ENCODE data around the gene KLF15. TPM values are rescaled to one million over a fixed set of nuclear protein-coding genes. Genes with fewer than 3 reads are reported as not detected.

The KLF15 gene
- total and polyA plus RNA-seq, 7 experiments from 2014 or later = 0.57 to 0.81 TPM; not detected in 5

DNA sequence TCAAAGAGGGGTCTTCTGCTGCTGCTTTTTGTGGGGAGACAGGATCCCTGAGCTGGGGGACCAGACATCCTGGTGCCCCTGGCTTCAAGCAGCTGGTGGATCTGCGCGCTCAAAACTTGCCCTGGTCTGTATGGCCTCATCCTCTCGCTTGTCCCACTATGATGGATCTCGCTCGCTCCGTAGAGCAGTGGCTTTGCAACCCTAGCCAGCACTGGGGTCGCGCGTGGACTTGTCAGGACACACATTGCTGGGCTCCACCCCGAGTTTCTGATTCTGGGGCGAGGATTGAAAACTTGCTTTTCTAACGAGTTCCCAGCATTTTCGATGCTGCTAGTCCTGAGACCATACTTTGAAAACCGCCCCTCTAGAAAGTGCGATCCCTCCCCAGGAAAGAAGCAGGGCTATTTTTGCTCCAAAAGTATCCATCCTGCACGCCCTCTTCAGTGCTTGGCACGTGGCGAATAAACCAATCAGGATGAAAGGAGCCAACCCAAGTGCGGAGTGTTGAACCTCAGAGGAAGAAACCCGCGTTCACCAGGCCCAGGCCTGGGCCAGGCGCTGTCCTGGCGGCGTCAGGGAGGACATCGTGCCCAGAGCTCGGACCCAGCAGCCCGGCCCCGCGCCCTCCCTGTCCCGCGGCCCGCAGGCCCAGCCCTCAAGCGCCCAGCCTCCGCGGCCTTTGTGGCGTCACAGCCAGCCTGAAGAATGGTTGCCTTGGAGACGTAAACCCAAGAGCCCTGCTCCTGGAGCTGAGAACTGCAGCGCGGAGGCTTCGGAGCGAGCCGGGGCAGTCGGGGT lies 37.2 kb upstream of the KLF15 start, which contains the start of gene CFAP100:
Gene CFAP100 (plus strand): TSS at position 731 of the 798 bp plus-strand sequence. CDS start 1,092 bp downstream, outside the sequence.
- no peak for ATAC-seq
- H3K27ac Mint-ChIP-seq = no peak within 1 kb of the TSS

DNA sequence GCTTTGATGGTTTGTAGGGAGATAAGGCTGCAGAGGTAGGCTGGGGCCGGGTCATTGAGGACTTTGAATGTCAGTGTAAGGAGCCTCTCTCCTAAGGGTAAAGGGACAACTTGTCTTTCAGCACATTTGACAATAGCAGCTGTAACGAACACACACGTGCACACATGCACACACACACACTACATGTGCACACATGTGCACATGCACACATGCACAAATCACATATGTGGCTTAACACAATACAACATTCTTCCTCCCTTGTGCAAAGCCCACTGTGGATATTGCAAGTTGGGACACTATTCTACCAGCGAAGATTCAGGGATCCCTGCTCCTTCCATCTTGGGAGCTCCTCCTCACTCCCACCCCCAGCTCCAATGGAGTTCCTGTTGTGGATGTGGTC lies 36.4 kb upstream of the KLF15 start:
- H3K36me3 ChIP-seq (ENCODE audit: control insufficient read depth in 2 of 3, insufficient read depth in 3 of 3, low read length in 3 of 3) = no peaks in the 10 kb centered on the region
- no peaks in the 10 kb centered on the region for H3K27me3 ChIP-seq (ENCODE audit: control insufficient read depth in 2 of 2, insufficient read depth in 2 of 2, low read length in 2 of 2)
- H3K9me3 ChIP-seq (ENCODE audit: control insufficient read depth in 2 of 3, low read length in 3 of 3) = no peaks in the 10 kb centered on the region
- intact Hi-C loops (cut with micrococcal nuclease) = no loop called here
- Mint-ChIP-seq H3K36me3 (no peaks in the 10 kb centered on the region), H3K4me1 (peaks cover 0 to 9% (median 5%) of the 10 kb centered on the region in 7 donors), H3K27me3 (peaks cover 52 to 62% (median 55%) of the 10 kb centered on the region in 5 donors), H3K27ac (no peak overlapping the region), H3K4me3 (no peak overlapping the region), H3K9me3 (no peaks in the 10 kb centered on the region)
- CTCF ChIA-PET = no interaction called here
- ATAC-seq (no peak), DNase-seq (no peak)
- H3K4me3 ChIP-seq (ENCODE audit: low read length) = no peak overlapping the region
- POLR2A ChIA-PET = no interaction called here
- H3K4me1 ChIP-seq (ENCODE audit: control insufficient read depth in 2 of 2, insufficient read depth in 2 of 2, low read length in 2 of 2) = no peaks in the 10 kb centered on the region
- no peak overlapping the region for H3K27ac ChIP-seq (ENCODE audit: low read depth, low read length)

More for the DNA sequence above, 37.2 kb upstream of the KLF15 start, which contains the start of gene CFAP100:
- no peak within 1 kb of the TSS for H3K4me3 Mint-ChIP-seq
- DNase-seq = no peak
- CTCF ChIA-PET = no interaction called here
- no peaks in the 10 kb centered on the region for H3K36me3 ChIP-seq (ENCODE audit: control insufficient read depth in 2 of 3, insufficient read depth in 3 of 3, low read length in 3 of 3)
- POLR2A ChIA-PET = no interaction called here
- H3K4me1 Mint-ChIP-seq = peaks cover 0 to 7% (median 4%) of the 10 kb centered on the region in 7 donors
- H3K4me1 ChIP-seq (ENCODE audit: control insufficient read depth in 2 of 2, insufficient read depth in 2 of 2, low read length in 2 of 2) = no peaks in the 10 kb centered on the region
- H3K27me3 ChIP-seq (ENCODE audit: control insufficient read depth in 2 of 2, insufficient read depth in 2 of 2, low read length in 2 of 2) = no peaks in the 10 kb centered on the region
- H3K36me3 Mint-ChIP-seq = no peaks in the 10 kb centered on the region
- no peak within 1 kb of the TSS for H3K4me3 ChIP-seq (ENCODE audit: low read length)
- peaks cover 49 to 58% (median 51%) of the 10 kb centered on the region in 5 donors for H3K27me3 Mint-ChIP-seq
- no peak within 1 kb of the TSS for H3K27ac ChIP-seq (ENCODE audit: low read depth, low read length)
- no peaks in the 10 kb centered on the region for H3K9me3 ChIP-seq (ENCODE audit: control insufficient read depth in 2 of 3, low read length in 3 of 3)
- intact Hi-C loops (cut with micrococcal nuclease) = no loop called here
- peaks cover 0 to 2% (median 0%) of the 10 kb centered on the region in 11 donors for H3K9me3 Mint-ChIP-seq

DNA sequence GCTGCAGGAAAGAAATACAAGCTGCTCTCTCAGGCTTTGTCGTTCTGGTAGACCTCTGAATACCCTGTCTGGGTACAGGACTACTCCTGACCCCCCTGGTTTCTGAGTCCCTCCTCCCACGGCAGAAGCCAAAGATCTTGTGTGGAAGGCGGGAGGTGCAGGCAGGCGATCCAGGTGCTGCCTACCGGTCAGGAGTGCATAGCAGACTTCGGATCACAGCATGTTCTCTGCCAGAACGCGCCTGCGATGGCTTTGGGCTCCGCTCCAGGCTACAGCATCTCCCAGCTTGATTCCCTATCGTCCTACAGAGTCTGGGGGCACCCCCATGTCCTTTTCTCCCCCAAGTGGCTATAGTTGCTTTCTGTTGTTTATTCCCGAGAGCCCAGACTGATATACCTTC lies 35.0 kb upstream of the KLF15 start:
- Histone ChIP-seq H3K27ac (ENCODE audit: low read depth, low read length) (no peak overlapping the region), H3K4me3 (ENCODE audit: low read length) (no peak overlapping the region), H3K27me3 (ENCODE audit: control insufficient read depth in 2 of 2, insufficient read depth in 2 of 2, low read length in 2 of 2) (no peaks in the 10 kb centered on the region), H3K9me3 (ENCODE audit: control insufficient read depth in 2 of 3, low read length in 3 of 3) (no peaks in the 10 kb centered on the region), H3K4me1 (ENCODE audit: control insufficient read depth in 2 of 2, insufficient read depth in 2 of 2, low read length in 2 of 2) (no peaks in the 10 kb centered on the region), H3K36me3 (ENCODE audit: control insufficient read depth in 2 of 3, insufficient read depth in 3 of 3, low read length in 3 of 3) (no peaks in the 10 kb centered on the region)
- H3K27me3 Mint-ChIP-seq = peaks cover 59 to 73% (median 66%) of the 10 kb centered on the region in 5 donors
- ChIA-PET POLR2A (no interaction called here), CTCF (no interaction called here)
- no peaks in the 10 kb centered on the region for H3K9me3 Mint-ChIP-seq
- no peak overlapping the region for H3K27ac Mint-ChIP-seq
- no peaks in the 10 kb centered on the region for H3K36me3 Mint-ChIP-seq
- ATAC-seq = no peak
- DNase-seq = no peak
- intact Hi-C loops (cut with micrococcal nuclease) = no loop called here
- no peak overlapping the region for H3K4me3 Mint-ChIP-seq
- peaks cover 0 to 9% (median 5%) of the 10 kb centered on the region in 7 donors for H3K4me1 Mint-ChIP-seq

DNA sequence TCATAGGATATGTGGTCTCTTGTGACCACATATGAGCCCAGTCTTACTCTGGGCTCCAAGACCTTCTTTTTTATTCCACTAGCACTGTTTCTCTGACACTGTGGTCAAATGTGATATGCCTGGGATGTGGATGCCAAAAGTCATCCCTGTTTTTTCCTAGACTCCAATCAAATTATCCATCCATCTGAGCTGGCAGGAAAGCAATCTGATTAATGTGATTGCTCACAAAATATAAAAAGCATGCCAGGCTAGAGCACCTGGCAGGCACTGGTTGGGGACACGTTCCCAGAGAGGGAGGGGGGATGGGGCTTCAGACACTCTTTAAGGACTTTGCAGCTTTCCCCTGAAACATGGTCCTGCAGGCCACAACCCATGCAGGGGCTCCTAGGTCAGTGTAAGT lies 34.4 kb upstream of the KLF15 start:
- H3K27me3 Mint-ChIP-seq = peaks cover 60 to 76% (median 68%) of the 10 kb centered on the region in 5 donors
- H3K9me3 Mint-ChIP-seq = no peaks in the 10 kb centered on the region
- H3K4me3 Mint-ChIP-seq = no peak overlapping the region
- POLR2A ChIA-PET = no interaction called here
- CTCF ChIA-PET = no interaction called here
- Histone ChIP-seq H3K27me3 (ENCODE audit: control insufficient read depth in 2 of 2, insufficient read depth in 2 of 2, low read length in 2 of 2) (no peaks in the 10 kb centered on the region), H3K9me3 (ENCODE audit: control insufficient read depth in 2 of 3, low read length in 3 of 3) (no peaks in the 10 kb centered on the region), H3K4me1 (ENCODE audit: control insufficient read depth in 2 of 2, insufficient read depth in 2 of 2, low read length in 2 of 2) (no peaks in the 10 kb centered on the region), H3K36me3 (ENCODE audit: control insufficient read depth in 2 of 3, insufficient read depth in 3 of 3, low read length in 3 of 3) (no peaks in the 10 kb centered on the region), H3K27ac (ENCODE audit: low read depth, low read length) (no peak overlapping the region), H3K4me3 (ENCODE audit: low read length) (no peak overlapping the region)
- ATAC-seq = no peak
- no peak for DNase-seq
- no peaks in the 10 kb centered on the region for H3K36me3 Mint-ChIP-seq
- no peak overlapping the region for H3K27ac Mint-ChIP-seq
- peaks cover 0 to 9% (median 5%) of the 10 kb centered on the region in 7 donors for H3K4me1 Mint-ChIP-seq
- intact Hi-C loops (cut with micrococcal nuclease) = no loop called here

DNA sequence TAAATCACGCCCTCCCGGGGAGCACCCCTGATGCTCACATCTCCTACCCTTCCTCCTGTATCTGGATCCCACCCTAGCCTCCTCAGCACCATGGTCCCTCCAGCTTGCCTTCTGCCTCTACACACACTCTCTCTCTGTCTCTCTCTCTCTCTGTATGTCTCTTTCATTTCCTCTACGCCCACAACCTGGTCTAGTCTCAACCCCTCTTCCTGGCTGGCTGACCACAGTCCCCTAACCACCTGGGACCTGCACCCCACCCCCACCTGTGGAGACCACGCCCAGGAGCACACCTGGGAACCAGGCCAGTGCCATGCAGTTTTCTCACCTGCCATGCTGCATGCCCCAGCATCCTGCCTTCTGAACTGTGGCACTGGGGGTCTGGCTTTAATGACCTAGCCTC lies 33.5 kb upstream of the KLF15 start:
- peaks cover 64 to 82% (median 68%) of the 10 kb centered on the region in 5 donors for H3K27me3 Mint-ChIP-seq
- Histone ChIP-seq H3K36me3 (ENCODE audit: control insufficient read depth in 2 of 3, insufficient read depth in 3 of 3, low read length in 3 of 3) (no peaks in the 10 kb centered on the region), H3K27ac (ENCODE audit: low read depth, low read length) (no peak overlapping the region), H3K27me3 (ENCODE audit: control insufficient read depth in 2 of 2, insufficient read depth in 2 of 2, low read length in 2 of 2) (no peaks in the 10 kb centered on the region), H3K4me1 (ENCODE audit: control insufficient read depth in 2 of 2, insufficient read depth in 2 of 2, low read length in 2 of 2) (no peaks in the 10 kb centered on the region), H3K4me3 (ENCODE audit: low read length) (no peak overlapping the region), H3K9me3 (ENCODE audit: control insufficient read depth in 2 of 3, low read length in 3 of 3) (no peaks in the 10 kb centered on the region)
- H3K27ac Mint-ChIP-seq = no peak overlapping the region
- no peak for DNase-seq
- ChIA-PET POLR2A (no interaction called here), CTCF (no interaction called here)
- no peaks in the 10 kb centered on the region for H3K36me3 Mint-ChIP-seq
- H3K9me3 Mint-ChIP-seq = no peaks in the 10 kb centered on the region
- no peak overlapping the region for H3K4me3 Mint-ChIP-seq
- peaks cover 0 to 9% (median 5%) of the 10 kb centered on the region in 7 donors for H3K4me1 Mint-ChIP-seq
- intact Hi-C loops (cut with micrococcal nuclease) = no loop called here
- ATAC-seq = no peak

DNA sequence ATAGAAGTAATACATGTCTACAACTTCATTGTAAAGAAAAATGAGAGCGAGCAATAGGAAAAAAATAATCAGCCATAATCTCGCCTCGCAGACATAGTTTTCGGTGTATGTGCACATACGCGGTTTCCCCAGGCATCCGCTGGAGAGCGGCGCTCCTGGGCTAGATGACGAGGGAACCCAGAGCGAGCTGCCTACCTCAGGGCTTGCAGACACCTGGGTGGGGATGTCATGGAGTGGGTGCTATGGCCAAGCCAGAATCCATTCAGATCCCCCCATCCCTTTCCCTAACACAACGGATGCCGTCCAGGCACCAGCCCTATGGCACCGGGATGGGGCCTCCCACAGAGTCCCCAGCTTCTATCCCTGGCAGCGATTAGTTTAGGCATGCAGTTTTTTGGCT lies 33.0 kb upstream of the KLF15 start:
- H3K27me3 ChIP-seq (ENCODE audit: control insufficient read depth in 2 of 2, insufficient read depth in 2 of 2, low read length in 2 of 2) = no peaks in the 10 kb centered on the region
- DNase-seq (no peak), ATAC-seq (no peak)
- ChIA-PET POLR2A (no interaction called here), CTCF (no interaction called here)
- H3K36me3 ChIP-seq (ENCODE audit: control insufficient read depth in 2 of 3, insufficient read depth in 3 of 3, low read length in 3 of 3) = no peaks in the 10 kb centered on the region
- H3K27ac Mint-ChIP-seq = no peak overlapping the region
- intact Hi-C loops (cut with micrococcal nuclease) = no loop called here
- no peak overlapping the region for H3K4me3 ChIP-seq (ENCODE audit: low read length)
- H3K9me3 Mint-ChIP-seq = peaks cover 0 to 2% (median 0%) of the 10 kb centered on the region in 11 donors
- peaks cover 0 to 9% (median 5%) of the 10 kb centered on the region in 7 donors for H3K4me1 Mint-ChIP-seq
- peak overlapping the region in 1 of 10 donors; percentile 16 for H3K4me3 Mint-ChIP-seq
- H3K27me3 Mint-ChIP-seq = peaks cover 62 to 81% (median 68%) of the 10 kb centered on the region in 5 donors
- no peak overlapping the region for H3K27ac ChIP-seq (ENCODE audit: low read depth, low read length)
- no peaks in the 10 kb centered on the region for H3K9me3 ChIP-seq (ENCODE audit: control insufficient read depth in 2 of 3, low read length in 3 of 3)
- no peaks in the 10 kb centered on the region for H3K36me3 Mint-ChIP-seq
- no peaks in the 10 kb centered on the region for H3K4me1 ChIP-seq (ENCODE audit: control insufficient read depth in 2 of 2, insufficient read depth in 2 of 2, low read length in 2 of 2)

DNA sequence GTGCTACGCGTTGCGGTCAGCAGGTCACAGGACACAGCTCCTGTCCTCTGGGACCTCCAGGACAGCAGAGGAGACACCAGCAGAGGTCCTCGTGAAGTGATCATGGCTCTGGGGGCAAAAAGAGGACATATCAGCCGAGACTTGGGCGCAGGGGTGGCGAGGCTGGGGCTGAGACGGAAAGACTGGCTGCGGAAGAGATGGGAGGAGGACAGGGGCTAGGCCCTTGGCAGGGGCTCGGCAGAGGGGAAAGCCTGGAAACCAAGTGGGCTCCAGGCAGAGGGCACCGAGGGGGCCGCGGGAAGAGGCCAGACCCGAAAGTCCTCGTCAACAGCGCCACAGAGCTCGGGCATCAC lies 32.6 kb upstream of the KLF15 start:
- peaks cover 0 to 2% (median 0%) of the 10 kb centered on the region in 11 donors for H3K9me3 Mint-ChIP-seq
- Histone ChIP-seq H3K9me3 (ENCODE audit: control insufficient read depth in 2 of 3, low read length in 3 of 3) (no peaks in the 10 kb centered on the region), H3K4me3 (ENCODE audit: low read length) (no peak overlapping the region), H3K4me1 (ENCODE audit: control insufficient read depth in 2 of 2, insufficient read depth in 2 of 2, low read length in 2 of 2) (no peaks in the 10 kb centered on the region), H3K27me3 (ENCODE audit: control insufficient read depth in 2 of 2, insufficient read depth in 2 of 2, low read length in 2 of 2) (no peaks in the 10 kb centered on the region), H3K27ac (ENCODE audit: low read depth, low read length) (no peak overlapping the region), H3K36me3 (ENCODE audit: control insufficient read depth in 2 of 3, insufficient read depth in 3 of 3, low read length in 3 of 3) (no peaks in the 10 kb centered on the region)
- H3K4me1 Mint-ChIP-seq = peaks cover 0 to 9% (median 5%) of the 10 kb centered on the region in 7 donors
- ChIA-PET CTCF (no interaction called here), POLR2A (no interaction called here)
- no peaks in the 10 kb centered on the region for H3K36me3 Mint-ChIP-seq
- peak overlapping the region in 7 of 10 donors; percentile 16 to 73 (median 38) for H3K4me3 Mint-ChIP-seq
- ATAC-seq (no peak), DNase-seq (no peak)
- H3K27me3 Mint-ChIP-seq = peaks cover 60 to 82% (median 71%) of the 10 kb centered on the region in 5 donors
- H3K27ac Mint-ChIP-seq = no peak overlapping the region
- intact Hi-C loops (cut with micrococcal nuclease) = loop anchor here (1.0 to 5.0 kb wide), 3 partner anchors 143 to 417 kb away; no protein-coding TSS in a partner anchor
